ENCODE results near the gene NUP160. TPM values are rescaled to one million over a fixed set of nuclear protein-coding genes. Genes with fewer than 3 reads are reported as not detected.
A peak's percentile ranks its signal among the peaks of the same experiment; 100 is the strongest.
"Not testable (repeated sequence)": the region's sequence is repeated elsewhere in the genome, so short reads cannot be mapped to it uniquely, and the experiment has no call there.

The NUP160 gene
- total RNA-seq, 1 donor from 2014 or later, result 18.5 TPM

DNA sequence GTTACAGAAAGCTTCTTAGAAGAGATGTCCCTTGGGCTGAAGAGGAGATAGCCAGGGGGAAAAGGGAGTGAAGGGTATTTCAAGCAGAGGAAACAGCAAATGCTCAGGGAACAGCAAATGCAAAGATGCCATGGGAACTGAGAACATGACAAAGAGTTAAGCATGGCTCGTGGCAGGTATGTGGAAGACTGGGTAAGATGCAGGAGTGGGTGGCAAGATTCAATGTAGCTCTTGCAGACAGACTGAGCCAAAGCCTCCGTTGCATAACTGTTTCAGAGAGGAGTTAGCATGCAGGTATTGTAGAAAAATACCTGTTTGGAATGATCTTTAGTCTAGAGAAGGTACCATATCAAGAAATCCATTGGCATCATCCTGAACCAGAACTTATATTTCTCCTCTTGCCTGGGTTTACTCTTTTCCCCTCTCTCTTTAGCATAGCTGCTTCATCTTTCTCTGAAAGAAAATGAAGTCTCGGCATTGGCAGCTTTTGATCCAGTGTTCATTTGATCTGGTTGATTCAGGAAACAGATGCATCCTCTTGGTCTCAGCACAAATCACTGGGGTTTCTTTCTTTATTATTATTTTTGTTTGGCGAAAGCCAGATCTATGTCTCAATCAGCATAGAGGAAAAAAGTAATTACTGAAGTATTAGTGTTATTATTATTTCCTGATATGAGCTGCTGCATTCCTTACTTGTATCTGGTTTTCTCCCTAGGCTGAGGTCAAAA is 41.7 kb upstream of the NUP160 start:
- Mint-ChIP-seq H3K36me3 (ENCODE audit: low read depth) (no peaks in the 10 kb centered on the region), H3K9me3 (ENCODE audit: low read depth) (no peaks in the 10 kb centered on the region), H3K27me3 (ENCODE audit: low read depth) (no peaks in the 10 kb centered on the region), H3K27ac (ENCODE audit: unreplicated experiment) (no peak overlapping the region), H3K4me1 (ENCODE audit: low read depth) (peaks cover 12% of the 10 kb centered on the region), H3K4me3 (ENCODE audit: unreplicated experiment) (no peak overlapping the region)
- TF ChIP-seq, protein P1, sequence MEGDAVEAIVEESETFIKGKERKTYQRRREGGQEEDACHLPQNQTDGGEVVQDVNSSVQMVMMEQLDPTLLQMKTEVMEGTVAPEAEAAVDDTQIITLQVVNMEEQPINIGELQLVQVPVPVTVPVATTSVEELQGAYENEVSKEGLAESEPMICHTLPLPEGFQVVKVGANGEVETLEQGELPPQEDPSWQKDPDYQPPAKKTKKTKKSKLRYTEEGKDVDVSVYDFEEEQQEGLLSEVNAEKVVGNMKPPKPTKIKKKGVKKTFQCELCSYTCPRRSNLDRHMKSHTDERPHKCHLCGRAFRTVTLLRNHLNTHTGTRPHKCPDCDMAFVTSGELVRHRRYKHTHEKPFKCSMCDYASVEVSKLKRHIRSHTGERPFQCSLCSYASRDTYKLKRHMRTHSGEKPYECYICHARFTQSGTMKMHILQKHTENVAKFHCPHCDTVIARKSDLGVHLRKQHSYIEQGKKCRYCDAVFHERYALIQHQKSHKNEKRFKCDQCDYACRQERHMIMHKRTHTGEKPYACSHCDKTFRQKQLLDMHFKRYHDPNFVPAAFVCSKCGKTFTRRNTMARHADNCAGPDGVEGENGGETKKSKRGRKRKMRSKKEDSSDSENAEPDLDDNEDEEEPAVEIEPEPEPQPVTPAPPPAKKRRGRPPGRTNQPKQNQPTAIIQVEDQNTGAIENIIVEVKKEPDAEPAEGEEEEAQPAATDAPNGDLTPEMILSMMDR (IDR thresholded peaks at IDR 0.05), result no peak
- DNase-seq (ENCODE audit: low spot score), result no peak

DNA sequence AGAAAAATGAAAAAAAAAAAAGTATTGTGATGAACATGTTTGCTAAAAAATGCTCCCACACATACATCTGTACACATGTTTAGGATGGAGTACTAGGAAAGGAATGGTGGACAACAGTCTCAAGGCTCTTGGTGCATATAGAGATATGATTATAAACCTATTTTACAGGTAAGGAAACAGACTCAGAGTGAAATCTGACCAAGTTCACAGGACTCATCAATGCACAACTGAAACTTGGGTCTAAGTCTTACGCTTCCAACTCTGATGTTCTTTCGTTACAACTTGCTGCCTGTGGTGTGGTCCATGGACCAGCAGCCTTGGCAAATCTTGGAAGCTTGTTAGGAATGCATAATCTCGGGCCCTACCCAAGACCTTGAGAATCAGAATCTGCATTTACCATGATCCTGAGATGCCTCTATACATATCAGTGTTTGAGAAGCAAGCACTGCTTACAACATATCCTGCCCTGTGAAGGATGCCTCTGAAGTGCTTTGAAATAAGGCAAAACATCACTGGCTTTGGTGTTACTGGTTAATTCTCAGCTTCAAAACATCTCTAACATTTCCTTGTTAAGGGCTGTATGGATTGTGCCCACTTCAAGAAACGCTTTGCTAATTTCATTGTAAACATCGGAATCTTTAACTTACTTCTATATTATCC is 39.9 kb upstream of the NUP160 start:
- TF ChIP-seq, protein P1 (IDR thresholded peaks at IDR 0.05), result no peak
- H3K4me1 Mint-ChIP-seq (ENCODE audit: low read depth), result peaks cover 14% of the 10 kb centered on the region
- H3K4me3 Mint-ChIP-seq (ENCODE audit: unreplicated experiment), result no peak overlapping the region

DNA sequence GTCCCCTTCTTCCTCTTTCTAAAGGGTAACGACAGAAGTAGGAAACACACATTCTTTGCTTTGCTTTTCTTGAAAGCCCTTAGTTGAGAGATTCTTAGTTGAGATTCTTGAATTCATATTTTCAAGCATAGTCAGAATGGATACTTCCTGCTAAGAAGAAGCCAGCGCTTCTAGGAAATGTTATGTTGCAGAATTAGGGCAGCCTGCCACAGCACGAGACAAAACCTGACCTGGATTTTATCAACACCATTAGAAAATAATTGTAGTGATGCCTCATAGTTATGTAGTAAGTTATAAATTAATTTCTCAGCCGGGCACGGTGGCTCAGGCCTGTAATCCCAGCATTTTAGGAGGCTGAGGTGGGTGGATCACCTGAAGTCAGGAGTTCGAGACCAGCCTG is 37.9 kb upstream of the NUP160 start:
- Mint-ChIP-seq H3K27me3 (ENCODE audit: low read depth) (no peaks in the 10 kb centered on the region), H3K36me3 (ENCODE audit: low read depth) (no peaks in the 10 kb centered on the region), H3K27ac (ENCODE audit: unreplicated experiment) (peak overlapping the region; percentile 60), H3K4me1 (ENCODE audit: low read depth) (peaks cover 14% of the 10 kb centered on the region), H3K4me3 (ENCODE audit: unreplicated experiment) (no peak overlapping the region), H3K9me3 (ENCODE audit: low read depth) (no peaks in the 10 kb centered on the region)
- DNase-seq (ENCODE audit: low spot score), result no peak
- TF ChIP-seq, protein P1 (IDR thresholded peaks at IDR 0.05), result no peak

More for the DNA sequence above, 39.9 kb upstream of the NUP160 start:
- Mint-ChIP-seq H3K27me3 (ENCODE audit: low read depth) (no peaks in the 10 kb centered on the region), H3K9me3 (ENCODE audit: low read depth) (no peaks in the 10 kb centered on the region), H3K27ac (ENCODE audit: unreplicated experiment) (no peak overlapping the region), H3K36me3 (ENCODE audit: low read depth) (no peaks in the 10 kb centered on the region)
- no peak for DNase-seq (ENCODE audit: low spot score)

DNA sequence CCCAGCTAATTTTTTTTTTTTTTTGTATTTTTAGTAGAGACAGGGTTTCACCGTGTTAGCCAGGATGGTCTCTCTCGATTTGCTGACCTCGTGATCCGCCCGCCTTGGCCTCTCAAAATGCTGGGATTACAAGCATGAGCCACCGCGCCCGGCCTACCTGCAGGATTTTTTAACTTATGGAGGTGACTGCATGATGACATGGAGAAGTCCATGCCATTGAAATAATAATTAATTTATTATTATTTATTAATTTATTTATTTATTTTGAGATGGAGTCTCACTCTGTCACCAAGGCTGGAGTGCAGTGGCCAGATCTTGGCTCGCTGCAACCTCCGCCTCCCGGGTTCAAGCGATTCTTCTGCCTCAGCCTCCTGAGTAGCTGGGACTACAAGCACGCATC is 34.3 kb upstream of the NUP160 start:
- H3K9me3 Mint-ChIP-seq (ENCODE audit: low read depth); H3K27me3 Mint-ChIP-seq (ENCODE audit: low read depth); DNase-seq (ENCODE audit: low spot score); H3K27ac Mint-ChIP-seq (ENCODE audit: unreplicated experiment); H3K4me3 Mint-ChIP-seq (ENCODE audit: unreplicated experiment); H3K36me3 Mint-ChIP-seq (ENCODE audit: low read depth): not testable (repeated sequence)
- H3K4me1 Mint-ChIP-seq (ENCODE audit: low read depth), result peaks cover 14% of the 10 kb centered on the region

DNA sequence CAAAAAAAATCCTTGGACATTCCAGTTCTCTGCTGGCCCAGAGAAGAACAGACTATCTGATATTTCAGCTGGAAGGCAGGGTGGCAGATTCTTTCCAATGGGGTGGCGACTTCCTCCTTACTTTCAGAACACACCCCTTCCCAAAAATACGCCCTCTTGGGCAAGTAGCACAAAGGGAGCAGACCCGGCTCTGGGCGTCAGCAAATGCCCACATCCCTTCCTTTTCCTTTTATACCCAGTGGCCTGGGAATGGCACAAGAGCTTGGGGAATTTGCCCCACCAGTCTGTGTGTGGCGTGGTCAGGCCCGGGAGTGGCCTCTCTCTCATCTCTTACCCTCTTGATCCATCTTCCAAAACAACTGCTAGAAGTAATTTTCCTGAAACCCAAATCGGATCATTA is 33.0 kb upstream of the NUP160 start:
- Mint-ChIP-seq H3K9me3 (ENCODE audit: low read depth) (peaks cover 6% of the 10 kb centered on the region), H3K27ac (ENCODE audit: unreplicated experiment) (no peak overlapping the region), H3K4me3 (ENCODE audit: unreplicated experiment) (no peak overlapping the region), H3K36me3 (ENCODE audit: low read depth) (no peaks in the 10 kb centered on the region), H3K27me3 (ENCODE audit: low read depth) (no peaks in the 10 kb centered on the region), H3K4me1 (ENCODE audit: low read depth) (peaks cover 12% of the 10 kb centered on the region)
- no peak for DNase-seq (ENCODE audit: low spot score)
- TF ChIP-seq, protein P1 (IDR thresholded peaks at IDR 0.05), result no peak

Data from chondrocyte (in vitro differentiated cells).